Activated CD4-positive, alpha-beta T cell treated with anti-CD3 and anti-CD28 coated beads for 24 hours (primary cell): Measurements from ENCODE around the gene CCDC34.

ENCODE experiments used
- DNase-seq, 2 donors: peaks; one replicate each; pipeline ENCODE4 v3.0.0-alpha.2; 2020; ENCODE audit warnings: low read depth in 2 of 2

The CCDC34 gene

GRCh38 chr11:27392278-27393114 is 29.5 kb upstream of the CCDC34 start:
- no peak for DNase-seq

DNA sequence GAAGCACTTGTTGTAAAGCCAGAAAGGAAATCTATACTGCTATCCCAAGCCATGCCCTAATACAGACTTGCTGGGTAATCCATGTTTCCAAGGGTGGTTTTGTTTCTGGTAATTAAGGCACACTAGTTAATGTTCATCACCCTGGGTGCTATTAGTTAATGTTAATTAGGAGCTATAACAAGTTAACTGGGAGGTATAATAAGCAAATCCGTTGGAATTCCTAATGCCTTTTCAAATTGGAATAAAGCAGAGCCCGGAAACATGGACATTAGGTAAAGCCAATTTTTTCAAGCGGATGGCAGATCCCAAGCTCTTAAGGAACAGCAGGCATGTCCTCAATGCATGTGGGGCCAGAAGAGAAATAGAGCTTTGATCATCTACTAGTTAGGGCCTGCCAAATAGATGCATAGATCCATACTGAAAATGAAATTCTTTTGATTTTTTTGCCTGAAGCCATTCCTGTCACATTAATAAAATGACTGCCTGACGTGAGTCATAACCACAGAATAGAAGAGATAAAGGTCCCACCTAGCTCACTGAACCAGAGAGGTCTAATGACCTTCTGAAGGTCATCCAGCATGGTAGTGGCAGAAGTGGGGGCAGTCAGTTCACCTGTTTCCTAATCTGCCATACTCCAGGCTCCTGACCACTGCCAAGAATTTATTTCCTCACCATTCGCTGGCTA is 28.5 kb upstream of the CCDC34 start:
- DNase-seq, result no peak

GRCh38 chr11:27390318-27391295 is 27.6 kb upstream of the CCDC34 start:
- DNase-seq, result no peak

GRCh38 chr11:27388869-27389268 is 25.9 kb upstream of the CCDC34 start:
- DNase-seq, result no peak

DNA sequence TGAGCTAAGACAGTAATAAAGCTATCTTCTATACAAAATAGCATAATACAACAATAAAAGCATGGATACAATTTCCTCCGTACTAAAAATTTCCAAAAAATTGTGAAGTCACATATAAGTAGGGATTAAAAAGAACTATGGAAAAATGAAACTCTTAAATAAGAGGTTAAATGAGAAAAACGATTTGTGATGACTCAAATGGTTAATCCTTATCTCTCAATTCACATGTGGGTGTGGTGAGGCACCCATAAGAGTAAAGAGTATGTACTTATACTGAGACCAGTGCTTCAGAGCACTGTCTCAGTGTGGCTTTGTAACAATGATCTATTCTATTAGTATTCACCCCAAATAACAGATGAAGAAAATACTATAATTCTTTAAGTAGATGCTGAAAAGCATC is 25.0 kb upstream of the CCDC34 start:
- no peak for DNase-seq

GRCh38 chr11:27387362-27387761 is 24.3 kb upstream of the CCDC34 start:
- no peak for DNase-seq

DNA sequence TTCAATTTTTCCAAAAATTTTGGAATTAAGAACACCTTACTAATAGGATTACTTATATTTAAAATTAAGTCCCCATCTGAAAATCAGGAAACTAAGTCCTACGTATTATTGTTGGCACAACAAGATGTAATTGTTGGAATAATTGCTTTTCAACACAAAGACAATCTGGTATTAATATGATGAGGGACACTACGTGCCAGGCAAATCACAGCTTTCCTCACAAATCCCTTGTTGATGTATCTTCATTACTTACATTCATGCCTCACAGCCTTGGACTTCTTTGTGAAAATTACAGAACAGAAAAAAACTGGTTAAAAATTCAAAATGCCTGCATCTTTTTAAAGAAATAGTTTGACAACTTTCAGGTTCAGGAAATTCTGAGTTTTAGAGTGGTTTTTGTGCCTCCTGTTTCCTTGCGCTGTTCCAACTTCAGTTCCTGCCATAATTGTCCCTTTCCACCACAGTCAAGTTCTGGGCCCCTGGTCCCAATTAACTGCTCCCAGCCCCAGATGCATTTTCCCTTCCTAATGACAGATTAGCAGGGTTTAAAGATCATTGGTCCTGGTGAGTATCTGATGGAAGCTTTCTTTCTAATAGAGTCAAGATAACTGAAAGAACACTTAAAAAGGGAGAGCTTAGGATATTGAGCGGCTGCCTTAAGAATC is 23.3 kb upstream of the CCDC34 start:
- no peak for DNase-seq

DNA sequence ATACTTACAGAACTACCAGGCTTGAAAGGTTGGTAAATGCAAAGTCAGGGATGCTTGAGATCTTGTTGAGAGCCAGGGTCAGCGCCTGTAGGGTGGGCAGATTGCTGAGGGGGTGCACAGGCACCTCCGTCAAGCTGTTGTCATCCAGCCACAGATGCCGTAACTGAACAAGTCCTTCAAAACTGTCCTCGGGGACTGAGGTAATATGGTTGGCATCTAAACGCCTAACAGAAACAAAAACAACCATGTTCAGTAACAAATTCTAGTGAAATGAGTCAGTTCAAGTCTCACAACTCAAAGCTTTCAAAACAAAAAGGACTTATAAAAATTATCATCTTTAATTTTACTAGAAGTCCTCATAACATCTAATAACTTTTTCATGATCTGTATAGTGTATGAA is 22.2 kb upstream of the CCDC34 start:
- DNase-seq, result no peak

DNA sequence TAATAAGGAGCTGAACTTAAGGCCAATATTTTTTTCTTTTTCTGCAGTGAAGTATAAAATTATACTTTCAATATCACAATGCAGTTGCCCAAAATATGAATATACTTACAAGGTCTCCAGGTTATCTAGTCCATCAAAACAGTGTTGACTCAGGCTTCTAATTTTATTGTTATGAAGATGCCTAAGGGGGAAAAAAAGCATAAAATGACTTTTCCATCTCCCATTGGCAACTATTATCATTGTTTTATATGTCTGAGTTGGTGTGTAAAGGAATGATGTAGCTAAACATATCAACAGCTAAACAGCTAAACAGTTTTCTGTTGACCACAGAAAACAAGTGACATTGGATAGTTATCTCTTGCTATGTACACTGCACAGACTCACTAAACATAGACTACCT is 21.2 kb upstream of the CCDC34 start:
- no peak for DNase-seq

DNA sequence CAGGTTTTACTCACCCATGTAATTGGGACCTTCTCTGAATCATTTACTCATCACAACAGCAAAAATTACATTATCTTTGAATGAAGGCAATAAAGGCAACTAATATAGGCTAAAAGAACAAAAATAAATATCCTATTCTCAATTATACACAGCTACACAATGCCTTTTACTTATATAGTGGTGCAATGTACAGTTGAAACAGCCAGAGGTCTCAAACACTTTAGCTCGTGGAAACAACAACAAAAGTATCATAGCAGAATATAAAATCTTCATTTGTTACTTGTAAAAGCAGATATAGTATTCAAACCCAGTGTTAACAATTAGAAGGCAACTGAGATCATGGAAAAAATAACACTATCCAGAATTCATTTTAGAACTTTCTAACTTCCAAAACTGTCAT is 20.6 kb upstream of the CCDC34 start:
- no peak for DNase-seq

DNA sequence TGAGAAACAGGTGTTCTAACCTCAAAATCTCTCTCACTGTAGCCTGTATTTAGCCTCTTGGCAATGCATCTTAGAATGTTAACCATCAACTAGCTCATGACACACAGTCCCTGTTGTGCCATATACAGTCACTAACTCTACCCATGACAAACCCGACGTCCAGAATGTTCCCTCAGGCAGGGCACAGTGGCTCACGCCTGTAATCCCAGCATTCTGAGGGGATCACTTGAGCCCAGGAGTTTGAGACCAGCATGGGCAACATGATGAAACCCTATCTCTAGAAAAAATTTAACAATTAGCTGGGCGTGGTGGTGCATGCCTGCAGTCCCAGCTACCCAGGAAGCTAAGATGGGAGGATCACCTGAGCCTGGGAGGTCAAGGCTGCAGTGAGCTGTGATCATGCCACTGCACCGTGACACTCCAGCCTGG is 18.2 kb upstream of the CCDC34 start:
- no peak for DNase-seq

DNA sequence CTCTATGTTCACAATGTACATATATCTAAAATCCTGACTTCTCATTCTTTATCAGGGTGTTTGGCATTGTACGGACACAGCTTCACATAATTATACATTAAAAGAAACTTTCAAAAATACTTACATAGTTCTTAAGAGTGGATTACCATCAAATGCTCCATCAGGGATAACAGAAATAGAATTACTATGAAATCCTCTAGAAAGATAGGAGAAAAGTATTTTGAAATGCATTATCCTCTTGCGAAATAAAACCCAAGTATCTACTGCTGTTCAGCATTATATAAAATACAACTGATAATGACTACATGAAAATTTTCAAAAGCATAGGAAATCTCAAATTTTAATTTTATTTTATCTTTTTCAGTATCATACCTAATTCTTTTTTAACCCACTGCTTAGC is 17.8 kb upstream of the CCDC34 start:
- no peak for DNase-seq

- no peak for DNase-seq
Measured at GRCh38 chr11:27379449-27379848, 16.4 kb upstream of the CCDC34 start.

GRCh38 chr11:27375370-27375769 is 12.4 kb upstream of the CCDC34 start:
- DNase-seq, result no peak

DNA sequence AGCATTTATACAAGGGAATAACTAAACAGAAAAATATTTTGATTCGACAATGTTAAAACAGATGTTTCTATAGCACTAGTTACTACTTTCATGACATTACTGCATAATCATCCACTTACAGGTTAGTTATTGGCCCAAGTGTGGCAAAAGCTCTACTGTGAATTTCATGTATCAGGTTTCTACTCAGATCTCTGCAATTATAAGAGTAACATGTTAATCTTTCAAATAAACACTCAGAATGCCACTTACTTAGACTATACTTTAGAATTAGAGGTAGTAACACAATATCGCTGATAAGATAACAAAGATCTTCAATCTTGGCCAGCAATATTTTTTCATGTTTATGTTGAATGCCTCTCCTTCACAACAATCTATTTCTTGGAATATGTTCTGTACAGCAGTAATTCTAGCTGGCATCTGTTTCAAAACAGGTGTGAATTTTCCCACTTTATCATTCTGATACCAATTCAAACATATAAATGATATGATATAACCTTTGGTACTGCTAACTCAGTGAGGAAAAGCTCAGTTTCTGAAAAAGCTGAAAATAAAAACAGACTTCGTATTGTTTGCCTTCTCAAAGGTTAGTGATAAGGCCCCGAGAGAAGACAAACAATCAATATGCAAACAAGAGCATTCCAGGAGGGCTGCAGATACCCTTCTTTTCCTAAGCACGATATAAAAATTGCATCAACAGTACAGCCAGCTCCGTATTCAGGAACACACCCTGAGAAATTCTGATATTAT is 11.0 kb upstream of the CCDC34 start:
- no peak for DNase-seq

GRCh38 chr11:27373392-27373791 is 10.4 kb upstream of the CCDC34 start:
- no peak for DNase-seq

GRCh38 chr11:27372164-27372563 is 9.1 kb upstream of the CCDC34 start:
- DNase-seq, result no peak

DNA sequence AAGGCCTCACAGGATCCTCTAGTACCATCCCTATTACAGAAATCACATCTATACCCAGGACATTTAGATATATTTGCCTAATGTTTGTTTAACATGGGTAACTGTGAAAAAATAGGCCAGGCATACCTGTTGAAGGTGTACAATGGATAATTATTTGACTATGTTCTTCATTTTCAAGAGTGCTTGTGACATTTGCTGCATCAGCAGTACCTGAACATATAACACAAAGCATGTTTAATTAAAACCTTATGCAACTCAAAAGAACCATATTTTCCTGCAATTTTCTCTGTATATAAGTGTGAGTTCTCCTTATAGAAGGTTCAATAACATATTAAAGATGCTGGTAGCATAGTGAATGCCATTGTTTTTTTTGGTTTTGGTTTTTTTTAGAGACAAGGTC is 8.5 kb upstream of the CCDC34 start:
- DNase-seq, result no peak

DNA sequence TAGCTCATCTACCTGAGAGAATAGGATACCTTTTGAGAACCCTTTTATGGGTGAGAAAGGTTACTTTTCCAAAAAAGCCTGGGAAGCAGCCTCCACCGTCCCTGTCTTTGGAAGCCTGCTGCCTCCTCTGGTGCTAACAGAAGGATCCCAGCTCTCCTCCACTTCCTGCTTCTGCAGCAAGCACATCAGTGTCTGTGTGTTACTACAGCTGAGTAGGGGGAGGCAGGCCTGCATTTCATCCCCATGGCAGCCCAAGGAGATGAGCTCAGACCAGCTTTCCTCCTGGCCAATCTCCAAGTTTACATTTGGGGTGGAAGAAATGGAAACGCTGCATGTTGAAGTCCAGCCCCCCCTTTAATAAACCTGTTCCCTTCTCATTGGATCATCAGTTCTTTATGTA is 7.4 kb upstream of the CCDC34 start:
- DNase-seq, result no peak

DNA sequence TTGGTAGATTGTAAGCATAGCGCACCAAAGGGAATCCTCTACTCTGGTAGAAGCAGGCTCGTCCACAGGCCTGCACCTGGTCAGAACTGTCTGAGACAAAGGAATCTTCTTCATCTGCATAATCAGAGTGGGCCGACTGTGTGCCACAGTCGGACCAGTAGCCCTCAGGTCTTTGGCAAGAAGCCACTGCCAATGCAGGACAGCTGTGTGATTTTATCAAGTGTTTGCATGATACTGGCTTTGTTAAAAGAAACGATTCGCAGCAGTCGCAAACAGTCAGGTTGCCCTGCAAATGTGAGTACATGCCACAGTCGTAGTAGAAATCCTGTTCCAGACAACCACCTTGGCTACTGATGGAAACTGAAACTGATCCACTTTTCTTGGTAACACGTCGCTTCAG is 4.9 kb upstream of the CCDC34 start:
- DNase-seq, result no peak

DNA sequence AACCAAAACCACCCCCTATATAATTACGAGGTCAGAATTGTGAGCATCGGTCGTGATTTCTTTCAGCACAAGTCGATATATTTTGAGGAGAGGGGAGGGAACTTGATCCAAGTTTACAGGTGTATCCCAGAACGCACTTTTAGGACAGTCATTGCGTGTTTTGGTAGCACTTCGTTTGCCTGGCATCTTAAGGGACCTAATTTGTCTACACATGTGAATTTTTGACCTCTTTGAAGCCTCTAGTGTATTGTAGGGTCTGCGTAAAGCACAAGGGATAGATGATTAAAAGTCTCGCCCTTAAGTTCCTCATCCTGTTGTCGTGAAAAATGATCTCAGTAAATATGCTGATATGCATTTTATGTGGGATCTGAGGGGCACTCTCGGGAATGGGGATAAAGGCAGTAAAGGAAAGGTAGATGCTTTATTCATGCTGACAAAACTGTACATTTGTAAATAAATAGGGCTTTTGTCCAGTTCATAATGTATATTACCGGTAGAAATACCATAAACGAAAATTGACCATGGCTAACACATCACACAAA is 632 bp upstream of the CCDC34 start:
- no peak for DNase-seq
